ENCODE data around the gene STAMBP. TPM values are rescaled to one million over a fixed set of nuclear protein-coding genes. Genes with fewer than 3 reads are reported as not detected.

Gene STAMBP
- total RNA-seq, 2 experiments from 2014 or later = 79.9 to 85.3 TPM

GRCh38 chr2:73922681-73923080 lies 93.9 kb downstream of the STAMBP start:
- Mint-ChIP-seq H3K27me3 (no peaks in the 10 kb centered on the region), H3K4me3 (no peak overlapping the region), H3K9me3 (no peaks in the 10 kb centered on the region), H3K27ac (no peak overlapping the region), H3K36me3 (no peaks in the 10 kb centered on the region), H3K4me1 (ENCODE audit: low read depth) (peaks cover 7% of the 10 kb centered on the region)
- CTCF ChIA-PET = interaction anchor here (1.0 kb wide), 1 partner anchor 225 kb away, joined by 3 read pairs; no protein-coding TSS in a partner anchor
- DNase-seq = no peak
- POLR2A ChIA-PET = no interaction called here
- intact Hi-C loops (cut with micrococcal nuclease) = loop anchor here (10.0 kb wide), 1 partner anchor 252 kb away; the partner anchor contains the start of gene MOB1A

Other genes starting within 250 kb of the STAMBP start
- not detected for gene NAT8, start 186.5 kb upstream of the STAMBP start, total RNA-seq
- 10 to 100 TPM; 33.2 to 34.6 TPM for gene TPRKB, start 91.6 kb upstream of the STAMBP start, total RNA-seq
- gene DUSP11, start 48.9 kb upstream of the STAMBP start, total RNA-seq = 10 to 100 TPM; 28.0 to 28.5 TPM
- gene C2orf78, start 44.8 kb upstream of the STAMBP start, total RNA-seq = not detected
- gene ACTG2, start 64.0 kb downstream of the STAMBP start, total RNA-seq = not detected
- gene DGUOK, start 97.9 kb downstream of the STAMBP start, total RNA-seq = 100 to 1,000 TPM; 101 to 102 TPM
- gene TET3, start 155.9 kb downstream of the STAMBP start, total RNA-seq = 10 to 100 TPM; 10.5 to 11.8 TPM

All from activated CD4-positive, alpha-beta memory T cell treated with anti-CD3 and anti-CD28 coated beads for 36 hours (primary cell).